ENCODE measurements around the gene CEPT1. TPM values are rescaled to one million over a fixed set of nuclear protein-coding genes. Genes with fewer than 3 reads are reported as not detected.

The CEPT1 gene
- total and polyA plus RNA-seq, 2 experiments from 2014 or later: 22.3 to 51.7 TPM

DNA sequence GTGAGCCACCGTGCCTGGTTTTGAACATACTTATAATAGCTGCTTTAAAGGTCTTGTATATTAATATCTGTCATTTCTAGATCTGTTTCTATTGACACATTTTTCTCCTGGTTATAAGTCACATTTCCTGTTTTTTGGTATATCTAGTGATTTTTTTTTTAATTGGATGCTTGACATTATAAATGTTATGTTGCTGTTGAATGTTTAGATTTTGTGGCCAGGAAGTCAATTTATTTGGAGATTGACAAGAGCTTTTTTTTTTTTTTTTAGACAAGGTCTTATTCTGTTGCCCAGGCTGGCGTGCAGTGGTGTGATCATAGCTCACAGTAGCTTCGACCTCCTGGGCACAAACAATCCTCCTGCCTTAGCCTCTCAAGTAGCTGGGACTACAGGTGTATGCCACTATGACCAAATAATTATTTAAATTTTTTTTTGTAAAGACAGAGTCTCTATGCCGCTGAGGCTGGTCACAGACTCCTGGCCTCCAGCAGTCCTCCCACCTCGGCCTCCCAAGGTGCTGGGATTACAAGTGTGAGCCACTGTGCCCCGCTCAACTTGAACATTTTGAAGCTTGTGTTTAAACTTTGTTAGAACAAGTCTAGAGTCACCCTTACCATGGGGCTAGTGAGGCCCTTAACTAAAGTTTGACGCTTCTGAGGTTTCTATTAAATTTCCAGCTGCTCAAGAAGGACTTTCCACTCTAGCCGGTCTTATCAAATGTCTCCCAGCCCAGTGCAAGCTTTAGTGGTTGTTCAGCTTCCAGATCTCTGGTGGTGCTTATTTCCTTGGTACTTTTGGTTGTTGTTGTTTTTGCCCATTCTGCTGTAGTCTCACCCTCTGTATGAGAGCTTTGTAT lies 78.9 kb downstream of the CEPT1 start:
- H3K4me2 ChIP-seq: no peak overlapping the region
- no peaks in the 10 kb centered on the region for H3K36me3 ChIP-seq (replicated peaks; ENCODE audit: insufficient read depth, low read depth)
- no peaks in the 10 kb centered on the region for H3K9me2 ChIP-seq (replicated peaks; ENCODE audit: insufficient read depth)
- no peak overlapping the region for H3K4me3 ChIP-seq
- TF ChIP-seq EZH2 (IDR thresholded peaks at IDR 0.05; ENCODE audit: borderline replicate concordance) (no peak), EZH2phosphoT487 (IDR thresholded peaks at IDR 0.05; ENCODE audit: low read depth, severe bottlenecking, unreplicated experiment) (no peak)
- TF ChIP-seq, protein P1, sequence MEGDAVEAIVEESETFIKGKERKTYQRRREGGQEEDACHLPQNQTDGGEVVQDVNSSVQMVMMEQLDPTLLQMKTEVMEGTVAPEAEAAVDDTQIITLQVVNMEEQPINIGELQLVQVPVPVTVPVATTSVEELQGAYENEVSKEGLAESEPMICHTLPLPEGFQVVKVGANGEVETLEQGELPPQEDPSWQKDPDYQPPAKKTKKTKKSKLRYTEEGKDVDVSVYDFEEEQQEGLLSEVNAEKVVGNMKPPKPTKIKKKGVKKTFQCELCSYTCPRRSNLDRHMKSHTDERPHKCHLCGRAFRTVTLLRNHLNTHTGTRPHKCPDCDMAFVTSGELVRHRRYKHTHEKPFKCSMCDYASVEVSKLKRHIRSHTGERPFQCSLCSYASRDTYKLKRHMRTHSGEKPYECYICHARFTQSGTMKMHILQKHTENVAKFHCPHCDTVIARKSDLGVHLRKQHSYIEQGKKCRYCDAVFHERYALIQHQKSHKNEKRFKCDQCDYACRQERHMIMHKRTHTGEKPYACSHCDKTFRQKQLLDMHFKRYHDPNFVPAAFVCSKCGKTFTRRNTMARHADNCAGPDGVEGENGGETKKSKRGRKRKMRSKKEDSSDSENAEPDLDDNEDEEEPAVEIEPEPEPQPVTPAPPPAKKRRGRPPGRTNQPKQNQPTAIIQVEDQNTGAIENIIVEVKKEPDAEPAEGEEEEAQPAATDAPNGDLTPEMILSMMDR (IDR thresholded peaks at IDR 0.05; ENCODE audit: poor library complexity): no peak
- DNase-seq (ENCODE audit: low spot score): no peak
- H3K79me2 ChIP-seq: no peaks in the 10 kb centered on the region
- H4K20me1 ChIP-seq (ENCODE audit: insufficient read depth, poor library complexity, severe bottlenecking): no peaks in the 10 kb centered on the region
- H3K9me3 ChIP-seq (ENCODE audit: low read depth): no peaks in the 10 kb centered on the region
- no peaks in the 10 kb centered on the region for H3K27me3 ChIP-seq
- H2AFZ ChIP-seq: no peak overlapping the region
- WGBS (ENCODE audit: low lambda C conversion rate, missing lambda C conversion rate): 89% methylated on average over 8 of the region's 8 CpGs
- peaks cover 37% of the 10 kb centered on the region for H3K4me1 ChIP-seq (ENCODE audit: insufficient read depth)
- no peak overlapping the region for H3K27ac ChIP-seq

DNA sequence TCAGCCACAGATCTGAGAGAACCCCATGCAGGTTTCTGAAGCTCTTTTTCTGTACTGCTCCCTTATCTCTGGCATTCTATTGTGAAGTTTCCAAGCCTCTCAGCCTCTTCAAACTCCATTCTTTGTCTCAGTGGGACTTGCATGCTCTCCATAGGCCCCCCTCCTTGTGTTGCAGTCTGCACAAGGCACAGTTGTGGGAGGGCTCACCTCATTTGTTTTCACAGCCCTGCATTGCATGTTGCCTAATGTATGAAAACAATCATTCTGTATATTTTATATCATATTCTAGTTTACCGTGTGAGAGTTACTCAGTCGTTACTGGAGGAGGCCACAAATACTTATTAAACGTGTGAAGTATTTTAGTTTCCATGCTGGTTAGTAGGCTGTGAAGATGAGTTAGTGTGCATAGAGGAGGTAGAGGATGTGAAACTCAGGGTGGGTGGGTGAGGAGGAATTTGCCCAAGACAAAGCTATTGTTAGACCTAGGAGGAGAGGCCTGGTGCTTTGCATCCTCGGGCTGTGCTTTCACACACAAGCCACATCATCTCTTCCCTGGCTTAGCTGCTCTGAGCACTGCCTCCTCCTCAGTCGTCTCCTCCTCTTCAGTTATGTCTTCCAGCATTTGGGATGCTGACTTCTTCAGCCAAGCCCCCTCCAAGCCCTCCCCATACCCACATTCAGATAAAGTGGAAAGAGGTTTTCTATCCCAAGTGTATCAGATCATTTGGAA lies 79.7 kb downstream of the CEPT1 start:
- Histone ChIP-seq H3K36me3 (replicated peaks; ENCODE audit: insufficient read depth, low read depth) (no peaks in the 10 kb centered on the region), H4K20me1 (ENCODE audit: insufficient read depth, poor library complexity, severe bottlenecking) (no peaks in the 10 kb centered on the region), H3K4me1 (ENCODE audit: insufficient read depth) (peaks cover 33% of the 10 kb centered on the region), H3K9me3 (ENCODE audit: low read depth) (no peaks in the 10 kb centered on the region), H3K79me2 (no peaks in the 10 kb centered on the region), H3K4me2 (no peak overlapping the region), H3K4me3 (no peak overlapping the region), H3K27ac (no peak overlapping the region), H3K9me2 (replicated peaks; ENCODE audit: insufficient read depth) (no peaks in the 10 kb centered on the region), H2AFZ (no peak overlapping the region), H3K27me3 (no peaks in the 10 kb centered on the region)
- no peak for DNase-seq (ENCODE audit: low spot score)
- WGBS (ENCODE audit: low lambda C conversion rate, missing lambda C conversion rate): 82% methylated on average over 5 of the region's 5 CpGs
- no peak for TF ChIP-seq EZH2phosphoT487 (IDR thresholded peaks at IDR 0.05; ENCODE audit: low read depth, severe bottlenecking, unreplicated experiment)
- TF ChIP-seq, protein P1 (IDR thresholded peaks at IDR 0.05; ENCODE audit: poor library complexity): no peak
- TF ChIP-seq EZH2 (IDR thresholded peaks at IDR 0.05; ENCODE audit: borderline replicate concordance): no peak

DNA sequence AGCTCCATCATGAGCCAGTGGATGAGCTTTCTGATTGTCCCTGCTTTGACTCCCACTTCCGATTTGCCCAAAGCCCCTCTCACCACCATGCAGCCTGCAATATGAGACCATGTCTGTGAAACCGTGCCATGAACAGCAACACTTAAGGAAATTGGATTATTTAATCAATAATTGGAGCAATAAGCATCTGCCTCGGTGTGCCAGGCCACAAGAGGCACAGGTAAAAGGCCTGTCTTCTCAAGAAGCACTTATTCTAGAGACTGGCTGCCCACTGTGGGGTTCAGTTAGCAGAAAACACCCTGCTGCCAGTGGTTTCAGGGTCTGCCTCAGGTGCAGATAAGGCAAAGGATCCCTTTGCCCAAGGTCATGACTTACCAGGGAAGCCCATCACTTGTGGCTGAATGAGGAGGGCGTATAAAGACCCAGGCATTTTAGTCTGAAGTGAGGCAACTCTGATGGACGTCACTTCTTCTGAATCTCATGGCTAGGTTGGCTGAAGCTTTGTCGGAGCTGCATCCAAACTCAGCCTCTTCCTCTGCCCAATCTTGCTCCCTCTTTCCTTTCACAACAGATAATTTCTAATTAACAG lies 80.4 kb downstream of the CEPT1 start:
- H3K27ac ChIP-seq: no peak overlapping the region
- WGBS (ENCODE audit: low lambda C conversion rate, missing lambda C conversion rate): 95% methylated on average over 6 of the region's 6 CpGs
- DNase-seq (ENCODE audit: low spot score): no peak
- no peaks in the 10 kb centered on the region for H3K9me3 ChIP-seq (ENCODE audit: low read depth)
- no peak overlapping the region for H3K4me3 ChIP-seq
- H3K27me3 ChIP-seq: no peaks in the 10 kb centered on the region
- H4K20me1 ChIP-seq (ENCODE audit: insufficient read depth, poor library complexity, severe bottlenecking): no peaks in the 10 kb centered on the region
- H3K79me2 ChIP-seq: no peaks in the 10 kb centered on the region
- H2AFZ ChIP-seq: no peak overlapping the region
- TF ChIP-seq, protein P1 (IDR thresholded peaks at IDR 0.05; ENCODE audit: poor library complexity): no peak
- no peak for TF ChIP-seq EZH2phosphoT487 (IDR thresholded peaks at IDR 0.05; ENCODE audit: low read depth, severe bottlenecking, unreplicated experiment)
- TF ChIP-seq EZH2 (IDR thresholded peaks at IDR 0.05; ENCODE audit: borderline replicate concordance): no peak
- no peak overlapping the region for H3K4me2 ChIP-seq
- H3K9me2 ChIP-seq (replicated peaks; ENCODE audit: insufficient read depth): no peaks in the 10 kb centered on the region
- peaks cover 27% of the 10 kb centered on the region for H3K4me1 ChIP-seq (ENCODE audit: insufficient read depth)
- no peaks in the 10 kb centered on the region for H3K36me3 ChIP-seq (replicated peaks; ENCODE audit: insufficient read depth, low read depth)

All from hepatocyte (in vitro differentiated cells).